Measurements from ENCODE around the gene GLRA1.
"Not testable (repeated sequence)": the region's sequence is repeated elsewhere in the genome, so short reads cannot be mapped to it uniquely, and the experiment has no call there.

The GLRA1 gene

DNA sequence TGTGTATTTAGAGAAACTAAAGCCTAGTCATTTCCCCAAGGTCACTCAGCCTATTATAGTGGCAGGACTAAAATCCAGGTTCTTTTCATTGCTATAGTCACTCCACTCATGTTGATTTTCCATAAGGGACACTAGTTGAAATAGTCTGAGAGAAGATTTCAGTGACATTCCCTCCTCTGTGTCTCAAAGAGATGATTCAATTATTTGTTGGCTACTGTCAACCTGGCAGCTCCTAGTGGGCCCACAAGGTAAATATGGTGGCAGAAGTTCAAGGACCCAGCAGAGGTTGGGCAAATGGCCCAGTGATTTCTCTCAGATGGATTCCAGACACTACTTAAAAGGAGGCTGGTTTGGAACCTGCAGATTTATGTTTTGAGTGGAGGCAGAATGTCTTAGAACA lies 104.8 kb downstream of the GLRA1 start:
- DNase-seq (ENCODE audit: low read depth) = no peak

- no peak for DNase-seq (ENCODE audit: low read depth)
Observed at GRCh38 chr5:151815051-151815450, 109.6 kb downstream of the GLRA1 start.

DNA sequence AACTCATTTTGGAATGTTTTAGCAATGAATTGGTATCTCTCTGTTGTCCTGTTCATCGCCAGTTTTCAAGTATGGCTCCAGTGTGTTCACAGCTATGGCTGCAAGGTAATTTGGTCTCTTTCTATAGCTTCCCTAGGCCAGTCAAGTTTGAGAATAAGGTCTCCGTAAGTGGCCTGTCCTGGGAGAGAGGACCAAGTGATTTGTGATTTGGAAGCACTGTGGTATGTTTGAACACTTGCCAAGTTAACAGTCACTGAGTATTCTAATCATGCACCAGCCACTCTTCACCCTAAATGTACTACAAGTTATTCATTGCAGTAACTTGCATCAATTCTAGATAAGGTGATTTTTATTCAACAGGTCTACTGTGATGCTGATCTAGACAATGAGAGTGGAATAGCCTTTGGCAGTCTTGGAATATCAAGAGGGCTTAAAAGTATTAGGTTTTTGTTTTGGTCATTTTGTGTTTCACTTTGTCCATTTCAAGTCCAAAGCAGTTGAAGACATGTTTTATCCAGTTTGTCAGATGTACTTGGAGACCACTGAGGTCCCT lies 111.8 kb downstream of the GLRA1 start:
- DNase-seq (ENCODE audit: low read depth) = no peak

GRCh38 chr5:151811593-151812321 lies 112.9 kb downstream of the GLRA1 start:
- DNase-seq (ENCODE audit: low read depth) = no peak

DNA sequence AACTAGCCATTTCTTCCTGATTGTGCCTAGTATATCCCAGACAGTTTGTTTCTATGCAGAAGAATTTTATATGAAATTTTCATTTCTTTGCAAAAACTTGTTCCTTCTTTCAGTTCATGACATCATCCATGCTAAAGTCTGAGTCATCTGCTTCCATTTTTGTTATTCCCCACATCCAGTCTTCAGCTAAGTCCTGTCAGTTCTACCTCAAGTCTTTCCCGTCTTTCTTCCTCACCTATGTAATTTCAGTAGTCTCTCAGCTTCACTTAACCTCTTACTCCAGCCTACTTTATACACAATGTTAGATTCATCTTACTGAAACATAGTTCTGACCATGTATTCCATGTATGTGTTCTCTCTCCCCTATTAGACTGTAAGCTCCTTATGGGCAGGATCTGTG lies 113.8 kb downstream of the GLRA1 start:
- no peak for DNase-seq (ENCODE audit: low read depth)

DNA sequence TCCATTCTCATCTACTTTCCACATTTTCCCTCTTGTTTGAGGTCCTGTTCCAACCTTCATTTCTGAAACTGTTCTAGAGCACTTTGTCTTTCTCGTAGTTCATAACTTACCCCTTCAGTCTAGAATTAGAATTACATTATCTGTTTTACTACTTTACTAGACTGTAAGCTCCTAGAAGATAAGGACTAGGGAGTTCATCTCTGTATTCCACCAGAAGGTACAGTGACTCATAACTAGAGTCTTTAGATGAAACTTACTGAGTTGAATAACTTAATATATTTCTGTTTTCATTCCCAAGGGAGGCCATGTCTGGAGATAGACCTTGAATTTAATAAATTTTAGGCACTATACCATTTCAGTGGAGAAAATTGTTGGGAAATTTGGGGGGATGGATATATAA lies 114.2 kb downstream of the GLRA1 start:
- no peak for DNase-seq (ENCODE audit: low read depth)

DNA sequence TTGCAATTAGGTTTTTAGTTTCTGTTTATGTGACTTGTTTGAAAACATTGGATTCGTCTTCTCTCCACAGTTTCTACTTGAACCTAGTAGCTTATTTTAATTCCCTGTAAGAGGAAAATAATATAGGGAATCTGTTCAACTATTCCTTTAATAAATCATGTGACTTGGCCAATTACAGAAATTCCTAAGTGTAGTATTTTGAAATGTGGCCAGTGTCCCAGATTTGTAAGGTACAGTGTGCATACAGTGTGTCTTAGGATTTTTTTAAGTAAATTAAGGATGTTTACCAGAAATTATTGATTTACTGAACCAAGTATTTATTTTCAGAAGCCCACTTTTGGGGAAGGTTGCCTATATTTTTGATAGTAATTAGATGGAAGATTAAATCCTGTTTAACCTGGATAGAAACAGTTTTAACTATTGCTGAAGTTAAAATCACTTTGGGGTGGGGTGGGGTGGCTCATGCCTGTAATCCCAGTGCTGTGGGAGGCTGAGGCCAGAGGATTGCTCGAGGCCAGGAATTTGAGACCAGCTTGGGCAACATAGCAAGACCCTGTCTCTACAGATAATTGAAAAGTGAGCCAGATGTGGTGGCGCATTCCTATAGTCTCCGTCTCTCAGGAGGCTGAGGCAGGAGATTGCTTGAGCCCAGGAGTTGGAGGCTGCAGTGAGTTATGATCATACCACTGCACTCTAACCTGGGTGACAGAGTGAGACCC lies 116.0 kb downstream of the GLRA1 start:
- no peak for DNase-seq (ENCODE audit: low read depth)

DNA sequence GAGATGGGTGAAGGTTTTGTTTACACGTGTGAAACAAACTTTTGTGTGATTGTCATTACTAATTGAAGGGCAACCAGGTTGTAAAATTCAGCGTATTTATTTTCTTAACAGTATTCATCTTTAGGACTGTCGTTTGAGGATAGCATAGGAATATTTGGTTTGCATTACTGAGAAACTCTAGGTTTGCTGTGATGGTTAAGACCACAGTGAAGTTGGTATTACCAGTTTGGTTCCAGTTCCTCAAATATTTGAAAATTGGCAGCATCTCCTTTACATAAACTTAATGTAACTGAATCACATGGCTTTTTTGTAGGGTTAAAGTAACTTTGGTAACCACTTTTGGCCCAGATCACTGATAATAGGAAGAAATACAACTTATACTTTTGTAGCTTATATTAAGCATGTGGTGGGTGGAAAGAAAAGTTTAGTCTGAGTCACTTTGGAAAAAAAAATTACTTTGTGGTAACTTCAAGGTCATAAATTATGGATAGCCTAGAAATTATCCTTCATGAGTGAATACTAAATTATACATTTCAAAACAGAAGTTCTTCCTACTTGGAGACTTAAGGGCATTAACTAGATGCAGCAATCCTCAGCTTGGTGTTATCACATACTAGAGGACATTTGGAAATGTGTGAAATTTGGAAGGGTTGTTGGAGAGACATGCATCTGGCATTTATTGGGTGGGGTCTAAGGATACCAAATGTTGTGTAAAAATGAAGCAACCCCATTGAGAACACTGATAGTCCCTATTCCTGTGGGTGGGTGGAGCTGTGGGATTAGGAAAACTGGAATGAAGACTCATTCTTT lies 119.0 kb downstream of the GLRA1 start:
- DNase-seq (ENCODE audit: low read depth) = no peak

DNA sequence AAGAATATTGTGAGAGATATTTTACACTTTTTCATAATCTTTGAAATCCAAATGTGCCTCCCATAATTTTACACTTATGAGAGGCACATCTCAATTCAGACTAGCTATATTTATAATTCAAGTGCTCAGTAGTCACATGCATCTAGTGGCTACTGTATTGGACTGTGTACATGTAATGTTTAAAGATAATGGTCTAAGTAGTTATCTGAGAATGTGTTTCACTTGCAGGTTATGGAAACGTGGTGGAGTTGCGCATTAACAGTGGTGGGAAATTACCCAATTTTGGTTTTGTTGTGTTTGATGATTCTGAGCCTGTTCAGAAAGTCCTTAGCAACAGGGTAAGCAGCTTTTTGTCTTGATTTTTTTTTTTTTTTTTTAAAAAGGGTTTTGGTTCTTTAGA lies 124.1 kb downstream of the GLRA1 start:
- DNase-seq (ENCODE audit: low read depth) = no peak

GRCh38 chr5:151799407-151799806 lies 125.2 kb downstream of the GLRA1 start:
- DNase-seq (ENCODE audit: low read depth) = no peak

DNA sequence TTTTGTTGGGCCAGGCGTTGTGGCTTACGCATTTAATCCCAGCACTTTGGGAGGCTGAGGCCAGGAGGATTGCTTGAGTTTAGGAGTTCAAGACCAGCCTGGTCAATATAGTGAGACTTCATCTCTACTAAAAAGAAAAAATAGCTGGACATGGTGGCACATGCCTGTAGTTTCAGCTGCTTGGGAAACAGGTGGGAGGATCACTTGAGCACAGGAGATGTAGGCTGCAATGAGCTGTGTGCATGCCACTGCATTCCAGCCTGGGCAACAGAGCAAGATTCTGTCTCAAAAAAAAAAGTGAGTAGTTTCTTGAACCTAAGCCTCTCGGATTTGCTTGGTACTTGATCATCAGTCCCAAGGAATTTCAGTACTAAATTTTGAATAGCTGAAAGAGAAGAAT lies 126.0 kb downstream of the GLRA1 start:
- no peak for DNase-seq (ENCODE audit: low read depth)

GRCh38 chr5:151795426-151795825 lies 129.2 kb downstream of the GLRA1 start:
- DNase-seq (ENCODE audit: low read depth) = no peak

DNA sequence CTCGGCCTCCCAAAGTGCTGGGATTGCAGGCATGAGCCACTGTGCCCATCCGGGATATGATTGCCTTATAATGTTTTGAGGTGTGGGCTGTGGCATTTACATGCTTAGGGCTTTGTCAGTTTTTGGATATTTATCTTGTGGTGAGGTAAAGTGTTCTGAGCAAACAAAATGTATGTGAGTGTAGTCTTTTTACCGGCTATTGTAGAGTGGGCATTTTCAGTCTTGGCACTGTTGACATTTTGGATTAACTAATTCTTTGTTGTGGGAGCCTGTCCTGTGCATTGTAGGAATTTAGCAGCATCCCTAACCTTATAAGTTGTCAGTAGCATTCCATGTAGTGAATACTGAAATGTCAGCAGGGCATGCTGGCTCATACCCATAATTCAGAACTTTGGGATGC lies 131.3 kb downstream of the GLRA1 start:
- DNase-seq (ENCODE audit: low read depth) = no peak

DNA sequence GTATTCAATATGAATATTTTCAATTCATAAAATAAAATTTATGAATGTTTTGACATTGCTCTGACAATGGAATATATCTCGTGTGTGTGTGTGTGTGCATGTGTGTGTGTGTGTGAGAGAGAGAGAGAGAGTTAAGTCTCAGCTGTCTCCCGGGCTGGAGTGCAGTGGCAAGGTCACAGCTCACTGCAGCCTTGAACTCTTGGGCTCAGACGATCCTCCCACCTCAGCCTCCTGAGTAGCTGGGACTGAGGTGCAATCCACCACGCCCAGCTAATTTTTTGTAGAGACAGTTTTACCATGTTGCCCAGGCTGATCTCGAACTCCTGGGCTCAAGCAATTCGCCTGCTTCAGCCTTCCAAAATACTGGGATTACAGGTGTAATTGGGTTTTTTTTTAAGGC lies 136.8 kb downstream of the GLRA1 start:
- DNase-seq (ENCODE audit: low read depth) = no peak

- no peak for DNase-seq (ENCODE audit: low read depth)
Observed at GRCh38 chr5:151786468-151786867, 138.2 kb downstream of the GLRA1 start.

GRCh38 chr5:151784141-151784540 lies 140.5 kb downstream of the GLRA1 start:
- DNase-seq (ENCODE audit: low read depth) = no peak

- not testable (repeated sequence) for DNase-seq (ENCODE audit: low read depth)
Observed at GRCh38 chr5:151783664-151784063, 141.0 kb downstream of the GLRA1 start.

DNA sequence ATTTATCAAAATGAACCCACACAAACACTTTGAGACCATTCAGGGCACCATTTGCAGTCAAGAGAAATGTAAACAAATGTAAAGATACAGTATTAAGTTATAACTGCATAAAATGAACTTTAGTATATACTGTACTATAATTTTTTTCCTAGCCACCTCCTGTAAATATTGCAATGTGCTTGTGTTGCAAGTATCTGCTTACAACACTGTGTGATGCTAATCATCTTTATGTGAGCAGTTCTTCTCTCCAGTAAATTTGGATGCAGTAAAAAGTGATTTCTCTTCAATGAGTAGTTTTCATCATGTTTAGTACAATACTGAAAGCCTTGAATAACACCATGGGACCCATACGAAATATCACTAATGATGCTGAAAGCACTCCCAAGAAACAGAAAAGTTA lies 143.4 kb downstream of the GLRA1 start:
- no peak for DNase-seq (ENCODE audit: low read depth)

DNA sequence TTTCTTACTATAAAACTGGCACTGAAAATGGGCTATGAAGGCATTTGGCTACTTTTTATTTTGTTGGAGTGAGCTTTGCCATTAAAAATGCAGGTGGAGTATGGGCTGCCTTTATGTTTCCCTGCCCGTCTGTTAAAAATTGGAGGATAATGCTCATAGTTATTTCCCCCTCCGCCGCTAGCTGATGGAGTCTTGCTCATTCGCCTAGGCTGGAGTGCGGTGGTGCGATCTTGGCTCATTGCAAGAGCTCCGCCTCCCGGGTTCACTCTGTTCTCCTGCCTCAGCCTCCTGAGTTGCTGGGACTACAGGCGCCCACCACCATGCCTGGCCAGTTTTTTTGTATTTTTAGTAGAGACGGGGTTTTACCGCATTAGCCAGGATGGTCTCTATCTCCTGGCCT lies 144.3 kb downstream of the GLRA1 start:
- no peak for DNase-seq (ENCODE audit: low read depth)

DNA sequence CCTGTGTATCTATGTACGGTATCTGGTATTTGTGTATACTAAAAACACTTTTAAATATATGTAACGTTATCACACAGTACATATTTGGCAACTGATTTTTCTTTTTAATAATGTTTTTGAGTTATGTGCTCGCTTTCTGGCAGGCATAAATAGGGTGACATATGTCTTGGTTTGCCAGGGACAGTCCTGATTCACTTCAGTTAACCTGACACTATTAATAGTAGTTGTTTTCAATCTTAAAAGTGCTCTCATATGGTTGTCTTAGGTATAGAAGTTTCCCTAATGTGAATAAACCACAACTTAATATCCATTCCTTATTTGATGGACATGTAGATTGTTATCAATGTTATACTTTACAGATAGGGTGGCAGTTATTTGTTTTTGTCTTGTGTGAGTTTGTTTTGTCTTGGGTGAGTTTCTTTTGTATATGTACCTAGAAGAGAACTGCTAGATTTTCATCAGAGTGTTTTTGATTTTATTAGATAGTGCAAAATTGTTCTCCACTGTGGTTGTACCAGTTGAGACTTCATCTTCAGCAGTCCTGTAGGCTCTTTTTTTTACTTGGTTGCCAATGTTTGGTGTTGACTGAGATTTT lies 145.0 kb downstream of the GLRA1 start:
- DNase-seq (ENCODE audit: low read depth) = no peak

DNA sequence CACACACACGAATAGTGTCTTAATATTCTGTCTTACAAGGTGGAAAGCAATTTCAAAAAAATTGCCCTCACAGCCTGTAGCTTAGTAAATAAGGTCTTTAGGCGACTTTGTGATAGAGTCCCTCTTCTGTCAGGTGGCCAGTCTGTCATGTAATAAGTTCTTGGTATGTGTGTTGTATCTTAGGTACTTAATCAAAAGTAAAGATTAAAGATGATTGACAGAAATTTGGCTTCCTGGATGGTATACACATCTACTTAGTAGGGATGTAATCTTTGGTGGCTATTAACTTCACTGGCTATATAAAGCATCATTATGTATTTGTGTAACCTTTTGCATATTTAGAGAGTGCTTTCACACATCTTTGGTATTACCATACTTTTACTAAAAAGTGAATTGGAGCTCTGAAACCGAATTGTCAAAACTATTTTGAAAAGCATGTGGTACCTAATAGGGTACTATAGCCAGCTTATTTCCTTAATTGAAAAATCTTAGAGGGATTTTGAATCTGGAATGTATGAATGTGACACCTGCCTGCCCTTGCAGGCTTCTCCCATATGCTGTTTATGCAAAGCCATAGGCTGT lies 149.5 kb downstream of the GLRA1 start:
- DNase-seq (ENCODE audit: low read depth) = no peak

GRCh38 chr5:151773951-151774350 lies 150.7 kb downstream of the GLRA1 start:
- DNase-seq (ENCODE audit: low read depth) = no peak

Data from HS-27A (cell line).